HG03457 (cell line): ENCODE results near the gene TRIM28.

ENCODE experiments used
- ATAC-seq: cut with Tn5 transposase; IDR thresholded peaks from one replicate; pipeline ENCODE4 v1.9.1; 2021; ENCODE audit warnings: moderate number of reproducible peaks; ENCODE audit not compliant: unreplicated experiment

TRIM28 gene

GRCh38 chr19:58559275-58560006, 15.6 kb downstream of the TRIM28 start:
- no peak for ATAC-seq

- no peak for ATAC-seq
Measured at GRCh38 chr19:58560007-58560887, 16.4 kb downstream of the TRIM28 start.

GRCh38 chr19:58560921-58561320, 17.1 kb downstream of the TRIM28 start:
- ATAC-seq = no peak

- ATAC-seq = no peak
Measured at GRCh38 chr19:58561373-58562121, 17.7 kb downstream of the TRIM28 start.

- ATAC-seq = no peak
Measured at GRCh38 chr19:58562122-58563033, 18.5 kb downstream of the TRIM28 start.

GRCh38 chr19:58563034-58563573, 19.2 kb downstream of the TRIM28 start:
- no peak for ATAC-seq

- ATAC-seq = no peak
Measured at GRCh38 chr19:58563823-58564222, 20.0 kb downstream of the TRIM28 start.

- no peak for ATAC-seq
Measured at GRCh38 chr19:58566989-58567388, 23.1 kb downstream of the TRIM28 start.

- no peak for ATAC-seq
Measured at GRCh38 chr19:58568453-58569130, 24.7 kb downstream of the TRIM28 start.

GRCh38 chr19:58569191-58569942, 25.5 kb downstream of the TRIM28 start:
- no peak for ATAC-seq

- ATAC-seq = no peak
Measured at GRCh38 chr19:58569943-58570670, 26.2 kb downstream of the TRIM28 start.

- no peak for ATAC-seq
Measured at GRCh38 chr19:58570770-58571574, 27.1 kb downstream of the TRIM28 start.

- ATAC-seq = no peak
Measured at GRCh38 chr19:58571575-58571947, 27.7 kb downstream of the TRIM28 start.

GRCh38 chr19:58572026-58572817, 28.4 kb downstream of the TRIM28 start:
- no peak for ATAC-seq

GRCh38 chr19:58572818-58573657, 29.2 kb downstream of the TRIM28 start, which contains the start of gene MZF1:
MZF1 (minus strand) TSS chr19:58573335; CDS start chr19:58571389, 1,946 bp downstream.
- peak; percentile 49 for ATAC-seq
